Thyroid gland (tissue), 4 donors: ENCODE results near the gene MAPRE2. TPM values are rescaled to one million over a fixed set of nuclear protein-coding genes. Genes with fewer than 3 reads are reported as not detected.

ENCODE experiments used
- DNase-seq, 2 donors: peaks; one replicate each; pipeline ENCODE4 v3.0.0-alpha.2; 2019
- H3K27ac ChIP-seq, 3 donors: fragments of 200-600 bp; sonication (generic); 1 replicate in 2 of 3; 2 replicates in 1 of 3; pipeline ENCODE4 v1.5.1; 2016 to 2019; ENCODE audit warnings: mild to moderate bottlenecking in 1 of 3, moderate library complexity in 1 of 3
- H3K27me3 ChIP-seq: fragments of 200-600 bp; sonication (generic); one replicate; pipeline ENCODE4 v1.5.1; 2019
- H3K36me3 ChIP-seq, 2 donors: fragments of 200-600 bp; sonication (generic); one replicate each; pipeline ENCODE4 v1.5.1; 2016 to 2019
- H3K4me1 ChIP-seq, 2 donors: fragments of 200-600 bp; sonication (generic); one replicate each; pipeline ENCODE4 v1.5.1; 2017 to 2019
- H3K4me3 ChIP-seq, 3 donors: fragments of 200-600 bp; sonication (generic); replicated peaks in 1 of 3; 1 replicate in 2 of 3; 2 replicates in 1 of 3; pipeline ENCODE4 v1.5.1; 2016; ENCODE audit warnings: mild to moderate bottlenecking in 1 of 3
- H3K9me3 ChIP-seq: fragments of 200-600 bp; sonication (generic); one replicate; pipeline ENCODE4 v1.5.1; 2017
- POLR2A ChIP-seq, 2 donors: fragments of 450-650 bp; IDR thresholded peaks; one replicate each; pipeline ENCODE4 v1.6.1; 2017; ENCODE audit warnings: antibody characterized with exemption in 2 of 2, mild to moderate bottlenecking in 2 of 2, moderate library complexity in 1 of 2
- WGBS, 2 donors: methylation state at CpG; one replicate each; pipeline ENCODE4 v1.1.5; 2017; 5-methylcytosine and 5-hydroxymethylcytosine counted together
- intact Hi-C: fragments of 100-400 bp; cut with DNase I; formaldehyde crosslinking; loops from one replicate; pipeline ENCODE4 v1.15.1; 2023
- total RNA-seq, 4 donors: library from RNA; depleted of rRNA; stranded (reverse); fragments of >200 nt; gene quantifications; one replicate each; pipeline ENCODE4 v1.2.3, GENCODE V29; 2016
- TF ChIP-seq, protein P1 (sequence below), 6 experiments: fragments of 200-600 bp in 3 of 6; fragments of 450-650 bp in 3 of 6; sonication (generic) in 3 of 6; IDR thresholded peaks; one replicate each; pipeline ENCODE4 v1.5.1; 2016 to 2019; ENCODE audit warnings: antibody characterized with exemption in 6 of 6, mild to moderate bottlenecking in 2 of 6, inconsistent platforms in 1 of 6, moderate library complexity in 1 of 6

MAPRE2 gene
- total RNA-seq, 4 donors from 2014 or later, result 22.6 to 38.1 (median 28.8) TPM

DNA sequence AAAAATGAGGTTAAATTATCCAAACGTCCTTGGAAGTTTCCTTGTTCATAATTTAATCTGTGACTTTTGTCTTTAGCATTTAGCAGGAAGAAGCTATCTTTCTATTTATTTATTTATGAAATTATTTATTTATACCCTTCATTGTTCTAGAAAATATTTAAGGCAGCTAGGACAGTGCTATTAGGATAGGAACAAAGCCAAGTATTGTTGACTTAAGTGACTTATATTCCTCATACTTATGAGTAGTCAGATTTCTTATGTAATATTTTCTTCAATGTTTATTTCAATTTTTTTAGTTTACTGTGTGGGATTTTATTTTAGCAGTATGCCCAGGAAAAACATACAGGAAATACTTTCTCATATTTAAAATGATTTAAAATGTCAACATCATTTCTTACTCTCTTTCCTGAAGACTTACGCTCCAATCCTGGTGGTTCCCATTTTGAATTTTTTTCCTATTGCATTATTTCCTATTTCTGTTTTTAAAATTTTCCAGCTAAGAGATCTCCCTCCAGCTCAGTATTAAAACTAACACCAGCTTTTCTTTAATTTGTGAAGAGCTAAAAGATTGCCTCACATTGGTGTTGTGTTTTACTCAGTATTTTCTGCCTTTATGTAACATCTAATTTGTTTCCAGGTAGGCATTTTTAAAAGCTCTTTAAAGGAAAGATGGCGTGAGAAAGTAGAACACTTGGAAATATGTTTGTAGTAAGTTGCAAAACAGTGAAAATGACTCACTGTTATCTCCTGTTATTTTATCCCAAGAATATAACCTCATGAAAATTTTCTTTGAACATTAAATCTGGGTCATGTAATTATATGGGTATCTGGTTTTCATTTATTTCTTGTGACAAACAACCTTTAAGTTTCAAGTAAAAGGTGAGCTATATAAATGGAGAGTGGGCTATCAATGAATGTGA is 32.2 kb downstream of the MAPRE2 start:
- H3K9me3 ChIP-seq, result no peaks in the 10 kb centered on the region
- peak overlapping the region in 1 of 3 donors; percentile 15 for H3K27ac ChIP-seq
- H3K36me3 ChIP-seq, result no peaks in the 10 kb centered on the region
- WGBS, 2 donors, result 67 to 74% methylated on average over 3 of the region's 3 CpGs
- DNase-seq, result no peak
- no peak for TF ChIP-seq POLR2A (IDR thresholded peaks at IDR 0.05)
- TF ChIP-seq, protein P1, sequence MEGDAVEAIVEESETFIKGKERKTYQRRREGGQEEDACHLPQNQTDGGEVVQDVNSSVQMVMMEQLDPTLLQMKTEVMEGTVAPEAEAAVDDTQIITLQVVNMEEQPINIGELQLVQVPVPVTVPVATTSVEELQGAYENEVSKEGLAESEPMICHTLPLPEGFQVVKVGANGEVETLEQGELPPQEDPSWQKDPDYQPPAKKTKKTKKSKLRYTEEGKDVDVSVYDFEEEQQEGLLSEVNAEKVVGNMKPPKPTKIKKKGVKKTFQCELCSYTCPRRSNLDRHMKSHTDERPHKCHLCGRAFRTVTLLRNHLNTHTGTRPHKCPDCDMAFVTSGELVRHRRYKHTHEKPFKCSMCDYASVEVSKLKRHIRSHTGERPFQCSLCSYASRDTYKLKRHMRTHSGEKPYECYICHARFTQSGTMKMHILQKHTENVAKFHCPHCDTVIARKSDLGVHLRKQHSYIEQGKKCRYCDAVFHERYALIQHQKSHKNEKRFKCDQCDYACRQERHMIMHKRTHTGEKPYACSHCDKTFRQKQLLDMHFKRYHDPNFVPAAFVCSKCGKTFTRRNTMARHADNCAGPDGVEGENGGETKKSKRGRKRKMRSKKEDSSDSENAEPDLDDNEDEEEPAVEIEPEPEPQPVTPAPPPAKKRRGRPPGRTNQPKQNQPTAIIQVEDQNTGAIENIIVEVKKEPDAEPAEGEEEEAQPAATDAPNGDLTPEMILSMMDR (IDR thresholded peaks at IDR 0.05), result no peak
- no peaks in the 10 kb centered on the region for H3K27me3 ChIP-seq
- H3K4me3 ChIP-seq, result no peak overlapping the region
- intact Hi-C loops, result no loop called here
- peaks cover 7 to 18% of the 10 kb centered on the region in 2 donors for H3K4me1 ChIP-seq

DNA sequence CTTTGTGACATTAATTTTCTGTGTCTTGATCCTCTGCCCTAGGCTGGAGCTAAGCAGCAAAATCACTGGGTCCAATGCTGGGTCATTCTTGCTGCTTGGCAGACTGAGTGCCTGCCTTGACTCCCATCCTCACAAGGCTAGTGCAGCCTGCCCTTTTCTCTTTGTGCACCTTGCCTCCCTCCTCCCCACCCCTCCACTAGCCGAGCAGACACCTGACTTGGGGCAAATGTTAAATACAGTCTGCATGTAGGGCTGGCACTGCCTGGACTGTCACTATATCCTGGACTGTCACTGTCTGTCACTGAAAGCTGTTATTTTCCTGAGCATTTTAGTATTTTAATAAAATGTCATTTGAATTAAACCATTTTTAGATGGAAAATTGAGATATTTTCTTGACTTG is 33.4 kb downstream of the MAPRE2 start:
- no peaks in the 10 kb centered on the region for H3K27me3 ChIP-seq
- no peak for DNase-seq
- intact Hi-C loops, result no loop called here
- 86 to 87% methylated on average over 1 of the region's 1 CpG for WGBS, 2 donors
- H3K4me3 ChIP-seq, result no peak overlapping the region
- H3K4me1 ChIP-seq, result peaks cover 9 to 18% of the 10 kb centered on the region in 2 donors
- no peaks in the 10 kb centered on the region for H3K9me3 ChIP-seq
- peak overlapping the region in 1 of 3 donors; percentile 15 for H3K27ac ChIP-seq
- no peaks in the 10 kb centered on the region for H3K36me3 ChIP-seq
- TF ChIP-seq, protein P1 (IDR thresholded peaks at IDR 0.05), result no peak
- TF ChIP-seq POLR2A (IDR thresholded peaks at IDR 0.05), result no peak

DNA sequence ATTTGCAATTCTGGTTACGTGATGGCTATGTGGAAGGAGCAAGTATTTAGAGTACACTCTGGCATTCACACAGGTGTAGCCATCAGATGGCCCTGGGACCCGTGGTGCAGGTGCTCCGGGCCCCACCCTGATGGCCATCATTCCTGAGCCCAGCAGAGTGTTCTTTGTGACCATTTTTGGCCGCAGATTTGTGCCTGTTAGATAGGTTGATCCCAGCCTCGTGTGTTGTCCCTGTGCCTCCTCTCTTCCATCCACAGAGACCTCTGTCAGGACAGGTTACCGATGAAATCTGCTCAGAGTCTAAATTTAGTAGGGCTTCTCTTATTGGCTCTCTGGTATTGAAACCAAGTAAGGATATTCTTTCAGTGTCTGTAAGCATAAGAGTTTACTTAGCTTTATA is 33.9 kb downstream of the MAPRE2 start:
- no peak for DNase-seq
- no peaks in the 10 kb centered on the region for H3K36me3 ChIP-seq
- no peak overlapping the region for H3K4me3 ChIP-seq
- H3K27ac ChIP-seq, result no peak overlapping the region
- H3K27me3 ChIP-seq, result no peaks in the 10 kb centered on the region
- intact Hi-C loops, result no loop called here
- 84 to 90% methylated on average over 6 of the region's 6 CpGs for WGBS, 2 donors
- H3K4me1 ChIP-seq, result peaks cover 9 to 18% of the 10 kb centered on the region in 2 donors
- TF ChIP-seq, protein P1 (IDR thresholded peaks at IDR 0.05), result no peak
- TF ChIP-seq POLR2A (IDR thresholded peaks at IDR 0.05), result no peak
- H3K9me3 ChIP-seq, result no peaks in the 10 kb centered on the region

DNA sequence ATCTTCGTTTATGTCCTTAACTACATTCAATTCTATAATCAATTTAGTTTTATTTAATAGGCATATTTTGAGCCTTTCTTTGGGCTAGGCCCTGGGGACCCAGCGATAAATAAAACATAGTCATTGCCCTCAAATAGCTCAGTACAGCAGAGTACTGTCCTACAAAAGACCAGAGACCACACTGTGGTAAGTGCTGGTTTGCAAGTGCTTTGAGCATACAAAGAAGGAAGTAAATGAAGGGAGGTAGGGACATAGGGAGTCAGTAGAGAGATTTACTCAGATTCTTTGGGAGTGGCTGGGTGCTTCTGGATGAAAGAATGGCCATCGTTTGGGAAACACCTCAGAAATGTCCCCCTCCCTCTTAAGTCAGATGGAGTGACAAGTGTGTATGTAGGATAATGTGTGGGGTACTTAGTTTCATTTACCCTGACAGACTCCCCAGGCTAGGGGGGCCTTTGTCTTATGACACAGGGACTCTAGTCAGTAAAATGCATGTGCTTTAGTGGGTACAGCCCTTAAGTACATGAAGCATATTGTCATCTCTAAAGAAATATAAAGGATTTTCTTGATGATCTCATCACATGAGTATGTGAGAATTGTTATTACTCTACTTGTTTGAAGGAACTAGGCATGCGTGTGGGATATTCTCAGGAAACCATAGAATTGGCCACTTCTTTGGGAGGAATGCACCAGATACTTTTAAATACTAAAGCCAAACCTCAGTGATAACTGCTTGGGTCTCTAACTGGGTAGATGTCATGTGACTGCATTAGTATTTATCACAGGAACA is 35.1 kb downstream of the MAPRE2 start:
- 74 to 82% methylated on average over 4 of the region's 4 CpGs for WGBS, 2 donors
- DNase-seq, result no peak
- H3K27me3 ChIP-seq, result no peaks in the 10 kb centered on the region
- intact Hi-C loops, result no loop called here
- H3K36me3 ChIP-seq, result no peaks in the 10 kb centered on the region
- H3K4me3 ChIP-seq, result no peak overlapping the region
- H3K9me3 ChIP-seq, result no peaks in the 10 kb centered on the region
- H3K27ac ChIP-seq, result no peak overlapping the region
- no peak for TF ChIP-seq POLR2A (IDR thresholded peaks at IDR 0.05)
- TF ChIP-seq, protein P1 (IDR thresholded peaks at IDR 0.05), result no peak
- H3K4me1 ChIP-seq, result peaks cover 9 to 18% of the 10 kb centered on the region in 2 donors
